Stomach (tissue), 4 donors: ENCODE results near the gene GPR4.

Experiments
- EP300 ChIP-seq: sonication (generic); formaldehyde crosslinking; IDR thresholded peaks from one replicate; pipeline ENCODE4 v1.6.1; 2017; ENCODE audit warnings: antibody characterized with exemption
- POLR2A ChIP-seq, 4 donors: fragments of 450-650 bp; IDR thresholded peaks; one replicate each; pipeline ENCODE4 v1.6.1; 2016; ENCODE audit warnings: antibody characterized with exemption in 4 of 4, control low read depth in 2 of 4, mild to moderate bottlenecking in 1 of 4, moderate library complexity in 1 of 4
- POLR2AphosphoS5 ChIP-seq, 3 donors: sonication (generic); formaldehyde crosslinking; IDR thresholded peaks; one replicate each; pipeline ENCODE4 v1.6.1; 2016; ENCODE audit warnings: antibody characterized with exemption in 3 of 3
- TF ChIP-seq, protein P1 (sequence below), 7 experiments: fragments of 450-650 bp in 4 of 7; fragments of 200-600 bp in 3 of 7; sonication (generic) in 3 of 7; IDR thresholded peaks; one replicate each; pipeline ENCODE4 v1.5.1; 2016 to 2019; ENCODE audit warnings: antibody characterized with exemption in 7 of 7, control low read depth in 2 of 7, mild to moderate bottlenecking in 1 of 7

DNA sequence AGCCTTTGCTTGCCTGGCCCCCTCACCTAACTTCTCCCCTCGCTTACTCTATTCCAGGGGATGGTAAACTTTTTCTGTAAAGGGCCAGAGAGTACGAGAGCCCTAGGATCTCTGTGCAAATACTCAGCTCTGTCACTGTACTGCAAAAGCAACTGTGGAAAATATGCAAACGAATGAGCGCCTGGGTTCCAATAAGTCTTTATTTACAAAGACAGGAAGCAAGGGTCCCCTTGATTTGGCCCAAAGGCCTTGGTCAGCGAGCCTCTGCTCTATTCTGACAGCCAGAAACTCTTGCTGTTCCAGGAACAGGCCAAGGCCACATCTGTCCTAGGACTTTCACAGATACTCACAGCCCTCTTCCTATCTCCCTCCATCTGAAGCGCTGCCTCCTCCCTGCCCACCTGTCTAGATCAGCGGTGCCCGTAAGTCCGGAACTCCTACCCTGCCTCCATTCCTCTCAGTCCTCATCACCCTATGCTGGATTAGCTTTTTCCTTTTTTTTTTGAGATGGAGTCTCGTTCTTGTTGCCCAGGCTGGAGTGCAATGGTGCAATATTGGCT is 54.7 kb downstream of the GPR4 start:
- TF ChIP-seq, protein P1, sequence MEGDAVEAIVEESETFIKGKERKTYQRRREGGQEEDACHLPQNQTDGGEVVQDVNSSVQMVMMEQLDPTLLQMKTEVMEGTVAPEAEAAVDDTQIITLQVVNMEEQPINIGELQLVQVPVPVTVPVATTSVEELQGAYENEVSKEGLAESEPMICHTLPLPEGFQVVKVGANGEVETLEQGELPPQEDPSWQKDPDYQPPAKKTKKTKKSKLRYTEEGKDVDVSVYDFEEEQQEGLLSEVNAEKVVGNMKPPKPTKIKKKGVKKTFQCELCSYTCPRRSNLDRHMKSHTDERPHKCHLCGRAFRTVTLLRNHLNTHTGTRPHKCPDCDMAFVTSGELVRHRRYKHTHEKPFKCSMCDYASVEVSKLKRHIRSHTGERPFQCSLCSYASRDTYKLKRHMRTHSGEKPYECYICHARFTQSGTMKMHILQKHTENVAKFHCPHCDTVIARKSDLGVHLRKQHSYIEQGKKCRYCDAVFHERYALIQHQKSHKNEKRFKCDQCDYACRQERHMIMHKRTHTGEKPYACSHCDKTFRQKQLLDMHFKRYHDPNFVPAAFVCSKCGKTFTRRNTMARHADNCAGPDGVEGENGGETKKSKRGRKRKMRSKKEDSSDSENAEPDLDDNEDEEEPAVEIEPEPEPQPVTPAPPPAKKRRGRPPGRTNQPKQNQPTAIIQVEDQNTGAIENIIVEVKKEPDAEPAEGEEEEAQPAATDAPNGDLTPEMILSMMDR (IDR thresholded peaks at IDR 0.05): no peak
- TF ChIP-seq POLR2A (IDR thresholded peaks at IDR 0.05): no peak
- no peak for TF ChIP-seq EP300
- no peak for TF ChIP-seq POLR2AphosphoS5 (IDR thresholded peaks at IDR 0.05)
